Endodermal cell (in vitro differentiated cells): Measurements from ENCODE around the gene ZNRD2. TPM values are rescaled to one million over a fixed set of nuclear protein-coding genes. Genes with fewer than 3 reads are reported as not detected.

ENCODE experiments used
- DNase-seq: peaks from one replicate; pipeline ENCODE4 v3.0.0-alpha.2; 2017
- H3K27ac ChIP-seq: 2 replicates; pipeline ENCODE4 v1.5.1; 2013; ENCODE audit warnings: mild to moderate bottlenecking, low read depth, low read length, moderate library complexity
- H3K27me3 ChIP-seq: 2 replicates; pipeline ENCODE4 v1.6.1; 2013; ENCODE audit warnings: mild to moderate bottlenecking, low read length, moderate library complexity; ENCODE audit not compliant: insufficient read depth, control insufficient read depth, poor library complexity, severe bottlenecking
- H3K36me3 ChIP-seq: 2 replicates; pipeline ENCODE4 v1.7.0; 2013; ENCODE audit warnings: mild to moderate bottlenecking, low read length, moderate library complexity; ENCODE audit not compliant: control insufficient read depth, insufficient read depth
- H3K4me1 ChIP-seq: one replicate; pipeline ENCODE4 v1.7.0; 2013; ENCODE audit warnings: low read length; ENCODE audit not compliant: control insufficient read depth, insufficient read depth
- H3K4me3 ChIP-seq: 2 replicates; pipeline ENCODE4 v1.5.1; 2013; ENCODE audit warnings: mild to moderate bottlenecking, low read length, moderate library complexity
- H3K9ac ChIP-seq: 2 replicates; pipeline ENCODE4 v1.6.1; 2013; ENCODE audit warnings: mild to moderate bottlenecking, low read length, moderate library complexity; ENCODE audit not compliant: poor library complexity, severe bottlenecking; ENCODE audit errors: extremely low read depth
- H3K9me3 ChIP-seq: 2 replicates; pipeline ENCODE4 v1.6.1; 2013; ENCODE audit warnings: mild to moderate bottlenecking, low read length, moderate library complexity; ENCODE audit not compliant: control insufficient read depth
- H3K27ac Mint-ChIP-seq: 2 replicates; pipeline ENCODE4 v1.8.0; 2020; ENCODE audit warnings: mixed read lengths
- H3K27me3 Mint-ChIP-seq: 2 replicates; pipeline ENCODE4 v1.8.0; 2021; ENCODE audit warnings: mild to moderate bottlenecking, mixed read lengths; ENCODE audit not compliant: insufficient read depth
- H3K36me3 Mint-ChIP-seq: 2 replicates; pipeline ENCODE4 v1.8.0; 2020; ENCODE audit warnings: low read depth, mixed read lengths
- H3K4me1 Mint-ChIP-seq: 2 replicates; pipeline ENCODE4 v1.8.0; 2020; ENCODE audit warnings: mixed read lengths
- H3K4me3 Mint-ChIP-seq: 2 replicates; pipeline ENCODE4 v1.8.0; 2020; ENCODE audit warnings: mild to moderate bottlenecking, moderate library complexity, mixed read lengths
- H3K9me3 Mint-ChIP-seq: 2 replicates; pipeline ENCODE4 v1.8.0; 2020; ENCODE audit warnings: mild to moderate bottlenecking, mixed read lengths
- WGBS, 2 experiments: methylation state at CpG; one replicate each; pipeline versions ENCODE4 v1.1.5 to v1.1.7; 2013; ENCODE audit warnings: missing lambda C conversion rate in 2 of 2, mixed read lengths in 1 of 2; ENCODE audit not compliant: insufficient coverage in 1 of 2, insufficient read length in 1 of 2; 5-methylcytosine and 5-hydroxymethylcytosine counted together
- total RNA-seq, 2 donors: library from RNA; stranded (reverse); fragmentation: NEBNext Ultra II Directional in 1 of 2; extraction: Animal tissue kit (Norgen Biotek cat#: 25700) in 1 of 2; gene quantifications; 2 replicates in 1 of 2; 3 replicates in 1 of 2; pipeline ENCODE4 v1.2.1, GENCODE V29; 2021
- TF ChIP-seq, protein P1 (sequence below): fragments of 200-600 bp; sonication (generic); conservative IDR thresholded peaks from 2 replicates; pipeline ENCODE4 v1.5.0; 2021; ENCODE audit warnings: antibody characterized with exemption, mild to moderate bottlenecking

ZNRD2 gene
- total RNA-seq, 2 donors from 2014 or later: 32.8 to 36.5 TPM

GRCh38 chr11:65617990-65618751 lies 47.9 kb downstream of the ZNRD2 start:
- Mint-ChIP-seq H3K4me1 (peaks cover 6% of the 10 kb centered on the region), H3K36me3 (peaks cover 36% of the 10 kb centered on the region), H3K27ac (no peak overlapping the region), H3K9me3 (no peaks in the 10 kb centered on the region), H3K27me3 (no peaks in the 10 kb centered on the region), H3K4me3 (peak overlapping the region; percentile 82)
- TF ChIP-seq, protein P1, sequence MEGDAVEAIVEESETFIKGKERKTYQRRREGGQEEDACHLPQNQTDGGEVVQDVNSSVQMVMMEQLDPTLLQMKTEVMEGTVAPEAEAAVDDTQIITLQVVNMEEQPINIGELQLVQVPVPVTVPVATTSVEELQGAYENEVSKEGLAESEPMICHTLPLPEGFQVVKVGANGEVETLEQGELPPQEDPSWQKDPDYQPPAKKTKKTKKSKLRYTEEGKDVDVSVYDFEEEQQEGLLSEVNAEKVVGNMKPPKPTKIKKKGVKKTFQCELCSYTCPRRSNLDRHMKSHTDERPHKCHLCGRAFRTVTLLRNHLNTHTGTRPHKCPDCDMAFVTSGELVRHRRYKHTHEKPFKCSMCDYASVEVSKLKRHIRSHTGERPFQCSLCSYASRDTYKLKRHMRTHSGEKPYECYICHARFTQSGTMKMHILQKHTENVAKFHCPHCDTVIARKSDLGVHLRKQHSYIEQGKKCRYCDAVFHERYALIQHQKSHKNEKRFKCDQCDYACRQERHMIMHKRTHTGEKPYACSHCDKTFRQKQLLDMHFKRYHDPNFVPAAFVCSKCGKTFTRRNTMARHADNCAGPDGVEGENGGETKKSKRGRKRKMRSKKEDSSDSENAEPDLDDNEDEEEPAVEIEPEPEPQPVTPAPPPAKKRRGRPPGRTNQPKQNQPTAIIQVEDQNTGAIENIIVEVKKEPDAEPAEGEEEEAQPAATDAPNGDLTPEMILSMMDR: no peak
- WGBS, 2 experiments: 92 to 97% methylated on average over 18 to 33 of the region's 33 CpGs
- Histone ChIP-seq H3K9me3 (no peaks in the 10 kb centered on the region), H3K27ac (no peak overlapping the region), H3K27me3 (no peaks in the 10 kb centered on the region), H3K4me3 (no peak overlapping the region), H3K36me3 (peaks cover 48% of the 10 kb centered on the region), H3K9ac (no peak overlapping the region), H3K4me1 (peaks cover 8% of the 10 kb centered on the region)
- no peak for DNase-seq

- peaks cover 41% of the 10 kb centered on the region for H3K36me3 Mint-ChIP-seq
These were observed 48.5 kb downstream of the ZNRD2 start for GRCh38 chr11:65618763-65619162.

DNA sequence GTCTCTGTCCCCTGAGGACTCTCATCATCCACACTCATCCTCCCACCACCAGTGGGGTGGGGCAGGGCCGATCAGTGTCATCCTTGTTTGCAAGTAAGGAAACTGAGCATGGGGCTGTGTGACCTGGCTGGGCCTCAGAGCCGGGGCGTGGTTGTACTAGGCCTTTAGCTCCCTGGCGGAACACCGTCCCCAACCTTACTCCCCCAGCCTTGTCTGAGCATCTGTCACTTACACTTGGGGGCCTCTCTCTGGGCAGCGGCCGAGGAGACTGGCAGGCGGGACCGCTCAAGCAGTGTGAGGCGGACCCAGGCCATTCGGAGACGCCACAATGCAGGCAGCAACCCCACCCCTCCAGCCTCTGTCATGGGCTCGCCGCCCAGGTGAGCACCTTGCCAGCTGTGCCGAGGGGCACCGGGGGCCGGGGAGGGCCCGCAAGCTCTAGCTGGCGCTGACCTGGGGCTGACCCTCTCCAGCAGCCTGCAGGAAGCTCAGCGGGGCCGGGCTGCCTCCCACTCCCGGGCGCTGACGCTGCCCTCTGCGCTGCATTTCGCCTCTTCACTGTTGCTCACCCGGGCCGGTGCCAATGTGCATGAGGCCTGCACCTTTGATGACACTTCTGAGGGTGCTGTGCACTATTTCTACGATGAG lies 49.1 kb downstream of the ZNRD2 start:
- no peak overlapping the region for H3K9ac ChIP-seq
- no peaks in the 10 kb centered on the region for H3K27me3 ChIP-seq
- H3K9me3 Mint-ChIP-seq: no peaks in the 10 kb centered on the region
- H3K27ac ChIP-seq: no peak overlapping the region
- no peak overlapping the region for H3K4me3 Mint-ChIP-seq
- peaks cover 45% of the 10 kb centered on the region for H3K36me3 Mint-ChIP-seq
- H3K4me1 ChIP-seq: peaks cover 8% of the 10 kb centered on the region
- H3K36me3 ChIP-seq: peaks cover 57% of the 10 kb centered on the region
- H3K27me3 Mint-ChIP-seq: no peaks in the 10 kb centered on the region
- DNase-seq: no peak
- no peaks in the 10 kb centered on the region for H3K9me3 ChIP-seq
- WGBS, 2 experiments: 93 to 97% methylated on average over 12 to 29 of the region's 29 CpGs
- peaks cover 6% of the 10 kb centered on the region for H3K4me1 Mint-ChIP-seq
- H3K4me3 ChIP-seq: no peak overlapping the region
- H3K27ac Mint-ChIP-seq: no peak overlapping the region
- TF ChIP-seq, protein P1: no peak

More at GRCh38 chr11:65618763-65619162, 48.5 kb downstream of the ZNRD2 start:
- H3K27me3 ChIP-seq: no peaks in the 10 kb centered on the region
- peaks cover 54% of the 10 kb centered on the region for H3K36me3 ChIP-seq
- no peaks in the 10 kb centered on the region for H3K9me3 Mint-ChIP-seq
- no peak for DNase-seq
- peaks cover 6% of the 10 kb centered on the region for H3K4me1 Mint-ChIP-seq
- no peak overlapping the region for H3K4me3 ChIP-seq
- H3K9ac ChIP-seq: no peak overlapping the region
- TF ChIP-seq, protein P1: no peak
- peaks cover 8% of the 10 kb centered on the region for H3K4me1 ChIP-seq
- H3K27ac ChIP-seq: no peak overlapping the region
- no peak overlapping the region for H3K4me3 Mint-ChIP-seq
- H3K27me3 Mint-ChIP-seq: no peaks in the 10 kb centered on the region
- H3K27ac Mint-ChIP-seq: no peak overlapping the region
- WGBS, 2 experiments: 93 to 97% methylated on average over 3 to 14 of the region's 14 CpGs
- no peaks in the 10 kb centered on the region for H3K9me3 ChIP-seq
